OCI-LY3 (cell line): ENCODE data around the gene SPOCK1.

Experiments
- CTCF ChIP-seq: fragments of 200-600, 300-600 bp; sonication (generic); IDR thresholded peaks from 2 replicates; pipeline ENCODE4 v1.5.1; 2014; ENCODE audit warnings: antibody characterized with exemption, low read length, low read depth
- EZH2phosphoT487 ChIP-seq: fragments of 200-600 bp; shearing (Covaris generic); IDR thresholded peaks from 2 replicates; pipeline ENCODE4 v1.6.1; 2018; ENCODE audit warnings: antibody characterized with exemption, mixed run types, low read depth

GRCh38 chr5:137058089-137058488, 441.0 kb downstream of the SPOCK1 start:
- TF ChIP-seq EZH2phosphoT487 (no peak), CTCF (no peak)
